ENCODE measurements around the gene NAALADL2.

The NAALADL2 gene

DNA sequence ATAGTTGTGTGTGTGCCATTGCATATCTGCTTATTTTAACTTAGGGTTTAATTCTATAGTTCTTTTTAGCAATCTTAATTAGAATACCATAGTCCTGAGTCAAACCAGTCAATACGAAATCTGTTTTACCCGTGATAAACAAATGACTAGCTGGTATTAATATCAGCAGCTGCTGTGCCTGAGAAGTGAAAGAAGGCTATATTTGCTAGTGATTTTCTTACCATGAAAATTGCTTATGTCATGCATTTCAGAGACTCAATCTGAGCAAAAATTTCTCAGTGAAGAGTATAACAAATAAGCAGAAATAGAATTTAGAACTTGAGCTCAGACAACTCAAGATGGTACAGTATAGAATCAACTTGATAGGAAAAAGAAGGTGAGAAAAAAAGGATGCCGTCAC lies 820.4 kb downstream of the NAALADL2 start:
- DNase-seq (ENCODE audit: low read depth) = no peak

DNA sequence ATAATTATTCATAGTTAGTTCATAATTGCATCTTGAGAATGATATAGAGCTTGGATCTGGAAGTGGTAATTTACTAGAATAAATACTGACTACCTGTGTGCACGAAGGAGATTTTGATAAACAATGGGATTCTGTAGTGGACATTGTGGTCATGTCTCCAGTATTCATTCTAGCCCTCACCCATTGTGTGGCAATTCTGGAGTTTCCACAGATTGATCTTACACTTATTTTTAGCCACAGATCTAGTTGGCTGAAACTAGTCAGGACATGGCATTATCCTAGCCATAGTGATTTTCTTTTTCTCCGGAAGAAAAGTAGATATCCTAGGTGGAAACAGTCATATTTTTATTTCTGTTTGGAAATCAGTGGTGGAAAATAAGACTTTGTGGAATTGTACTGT lies 833.1 kb downstream of the NAALADL2 start:
- no peak for DNase-seq (ENCODE audit: low read depth)

DNA sequence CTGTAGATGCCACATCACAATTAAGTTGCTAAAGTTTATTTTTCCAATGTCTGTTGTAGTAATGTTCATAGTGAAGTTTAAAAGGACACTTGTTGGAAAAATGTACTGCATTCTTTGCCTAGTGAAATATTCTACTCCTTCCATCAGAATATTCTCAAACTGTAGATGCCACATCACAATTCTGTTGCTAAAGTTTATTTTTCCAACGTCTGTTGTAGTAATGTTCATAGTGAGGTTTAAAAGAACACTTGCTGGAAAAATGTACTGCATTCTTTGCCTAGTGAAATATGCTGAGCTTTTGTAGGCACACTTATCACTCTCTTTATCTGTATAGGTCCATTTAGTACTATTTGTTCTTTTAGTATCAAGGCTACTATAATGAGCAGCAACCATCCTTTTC lies 836.1 kb downstream of the NAALADL2 start:
- DNase-seq (ENCODE audit: low read depth) = no peak

DNA sequence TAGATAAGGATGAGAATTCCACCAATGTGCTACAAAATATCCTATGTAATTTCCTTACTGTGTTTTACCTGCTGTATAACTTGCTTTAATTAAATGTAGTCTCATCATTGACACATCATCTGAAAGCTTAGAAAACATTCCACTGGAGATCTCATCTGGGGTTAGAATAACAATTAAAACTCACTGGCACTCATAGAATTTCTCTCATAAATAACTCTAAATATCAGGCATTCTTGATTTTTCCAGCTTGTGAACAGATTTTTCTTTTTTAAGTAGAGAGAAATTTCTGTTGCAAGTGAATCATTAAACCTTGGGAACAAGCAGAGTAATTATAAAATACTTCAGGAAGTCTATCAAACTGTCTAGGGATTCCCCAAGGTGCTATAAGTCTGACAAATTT lies 843.8 kb downstream of the NAALADL2 start:
- DNase-seq (ENCODE audit: low read depth) = no peak

DNA sequence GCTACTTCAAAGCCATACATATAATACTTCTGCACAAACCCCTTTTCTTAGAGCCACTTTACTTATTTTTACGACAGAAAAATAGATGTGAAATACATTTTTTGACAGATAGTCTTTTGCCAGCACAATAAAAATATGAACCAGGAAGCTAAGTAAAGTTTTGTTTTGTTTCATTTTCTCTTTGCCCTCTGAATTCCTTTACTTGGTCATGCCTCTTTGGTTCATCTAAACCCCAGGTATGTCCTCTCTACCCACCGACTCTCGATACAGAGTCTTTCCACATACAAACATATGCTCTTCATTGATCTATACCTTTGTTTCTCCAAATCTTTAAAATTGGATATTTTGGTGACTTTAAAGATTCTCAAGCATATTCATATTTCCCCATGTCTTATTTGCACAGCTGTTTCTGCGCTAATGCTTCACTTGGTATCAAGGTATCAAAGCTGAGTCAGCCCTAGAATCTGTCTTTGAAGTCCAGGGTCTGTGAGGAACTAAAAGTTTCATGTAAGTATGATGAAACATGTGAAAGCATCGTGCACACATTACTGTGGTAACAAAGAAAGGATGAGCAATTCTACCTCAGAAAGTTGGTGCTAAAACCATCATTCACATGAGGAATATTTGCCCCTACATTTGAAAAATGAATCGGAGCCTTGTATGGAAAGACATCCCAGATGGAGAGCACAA lies 845.4 kb downstream of the NAALADL2 start:
- DNase-seq (ENCODE audit: low read depth) = no peak

DNA sequence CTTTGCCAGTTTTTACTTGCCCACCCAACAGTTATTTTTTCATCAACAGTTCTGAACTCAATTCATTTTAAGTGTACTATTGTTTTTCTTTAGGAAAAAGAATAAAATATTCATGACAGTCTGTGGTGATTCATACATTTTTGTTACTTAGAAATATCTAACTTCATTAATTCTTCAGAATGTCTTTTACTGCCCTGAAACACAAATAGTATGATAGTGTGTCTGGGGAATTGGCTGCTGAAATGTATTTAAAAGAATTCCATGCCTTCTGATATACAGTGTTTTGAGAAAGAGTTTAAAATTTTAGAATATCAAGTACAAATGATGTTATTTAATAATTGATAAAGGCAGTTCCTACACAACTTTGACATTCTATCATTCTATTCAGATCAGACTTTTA lies 854.1 kb downstream of the NAALADL2 start:
- no peak for DNase-seq (ENCODE audit: low read depth)

DNA sequence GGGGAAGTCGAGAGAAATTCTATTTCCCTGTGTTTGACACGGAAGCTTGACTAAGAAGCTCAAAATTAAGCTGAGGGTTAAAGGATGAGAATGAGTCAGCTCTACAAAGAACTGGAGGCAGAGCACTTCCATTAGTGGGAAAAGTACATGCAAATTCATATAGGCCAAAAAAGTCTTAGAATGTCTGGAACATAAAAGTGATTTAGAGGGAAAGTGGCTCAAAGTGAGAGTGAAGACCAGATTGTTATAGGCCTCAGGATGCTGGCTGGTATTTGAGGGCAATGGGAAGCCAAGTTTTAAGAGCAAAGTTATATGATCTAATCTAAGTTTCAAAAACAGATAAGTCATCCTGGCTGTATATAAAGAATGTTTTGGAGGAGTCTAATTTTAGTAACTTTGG lies 857.3 kb downstream of the NAALADL2 start:
- no peak for DNase-seq (ENCODE audit: low read depth)

DNA sequence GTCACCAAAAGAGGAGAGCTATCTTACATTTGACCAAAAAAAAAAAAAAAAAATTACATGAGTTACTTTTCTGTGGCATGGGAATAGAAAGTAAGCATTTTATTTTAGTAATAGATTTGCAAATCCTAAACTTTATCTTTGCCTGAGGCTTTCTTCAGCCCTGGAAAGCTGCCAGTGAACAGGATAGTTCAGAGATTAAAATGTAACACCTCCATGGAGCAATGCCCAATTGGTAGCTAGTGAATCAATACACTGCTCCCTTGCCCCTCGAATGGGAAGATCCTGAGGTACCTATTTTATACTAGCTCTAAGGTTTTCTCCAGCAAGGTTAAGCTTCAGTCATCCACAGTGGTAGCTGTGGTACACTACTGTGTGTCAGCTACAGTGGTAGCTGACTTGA lies 867.1 kb downstream of the NAALADL2 start:
- no peak for DNase-seq (ENCODE audit: low read depth)

DNA sequence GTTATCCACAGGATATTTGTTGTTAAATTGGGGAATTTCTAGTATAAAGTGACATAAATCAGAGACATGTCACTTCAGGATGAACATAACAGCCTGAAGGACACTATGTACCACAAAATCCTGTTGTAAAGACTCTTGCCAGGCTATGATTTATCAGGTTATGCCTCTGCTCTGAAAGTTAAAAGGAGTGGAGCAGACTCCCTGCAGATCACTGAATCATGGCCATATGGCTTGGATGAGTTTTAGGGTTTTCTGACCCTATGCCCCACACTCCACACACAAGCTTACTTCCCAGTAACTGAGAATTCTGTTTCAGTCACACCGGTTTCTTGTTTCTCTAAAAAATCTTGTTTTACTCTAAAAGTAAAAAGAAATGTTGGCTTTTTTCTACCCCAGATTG lies 869.4 kb downstream of the NAALADL2 start:
- no peak for DNase-seq (ENCODE audit: low read depth)

DNA sequence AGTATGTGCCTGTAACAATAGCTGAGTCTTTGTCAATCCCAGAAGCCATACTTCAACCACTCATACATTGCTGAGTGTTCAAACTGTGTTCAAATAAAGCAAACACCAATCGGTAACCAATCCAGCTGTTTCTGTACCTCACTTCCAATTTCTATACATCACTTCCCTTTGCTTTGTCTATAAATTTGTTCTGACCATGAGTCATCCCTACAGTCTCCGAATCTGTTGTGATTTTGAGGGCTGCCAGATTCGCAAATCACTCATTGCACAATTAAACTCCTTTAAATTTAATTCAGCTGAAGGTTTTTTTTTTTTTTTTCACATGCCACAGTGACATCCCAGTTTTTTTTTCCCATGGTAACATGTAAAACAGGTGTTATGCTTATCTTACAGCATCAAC lies 870.3 kb downstream of the NAALADL2 start:
- no peak for DNase-seq (ENCODE audit: low read depth)

DNA sequence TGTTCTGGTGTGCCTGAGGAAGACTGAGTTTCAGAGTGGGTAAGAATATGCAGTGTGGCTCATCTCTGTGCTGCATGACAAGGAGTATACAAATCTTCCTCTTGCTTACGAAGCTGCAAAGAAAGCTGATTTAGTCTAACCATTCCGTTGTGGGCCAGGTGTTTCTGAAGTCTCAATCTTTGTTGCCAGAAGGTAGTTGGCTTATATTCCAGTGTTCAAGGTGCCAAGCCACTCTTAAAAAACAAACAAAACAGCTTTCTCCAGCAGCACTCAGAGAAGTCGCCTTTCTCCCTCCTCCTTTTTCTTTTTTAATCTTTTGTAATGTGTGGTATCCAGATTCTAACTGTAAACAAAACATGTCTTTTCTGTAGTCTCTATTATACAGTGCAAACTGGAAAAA lies 872.4 kb downstream of the NAALADL2 start:
- DNase-seq (ENCODE audit: low read depth) = no peak

DNA sequence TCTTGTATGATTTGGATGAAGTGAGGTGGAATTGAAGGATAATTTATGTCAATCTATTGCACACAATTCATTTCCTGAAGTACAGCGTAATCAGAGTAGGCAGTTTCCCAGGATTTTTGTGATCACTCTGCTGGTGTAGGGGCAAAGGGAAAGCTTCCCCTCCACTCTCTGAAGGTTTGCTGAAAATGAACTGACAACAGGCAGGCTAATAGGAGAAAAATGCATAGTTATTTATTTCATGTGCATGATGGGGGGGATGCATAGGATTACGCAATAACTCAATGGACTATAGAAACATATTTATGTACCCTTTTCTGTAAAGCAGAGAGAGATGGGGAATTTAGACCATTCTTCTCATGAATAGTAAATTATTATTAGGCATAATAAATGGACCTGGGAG lies 872.9 kb downstream of the NAALADL2 start:
- DNase-seq (ENCODE audit: low read depth) = no peak

DNA sequence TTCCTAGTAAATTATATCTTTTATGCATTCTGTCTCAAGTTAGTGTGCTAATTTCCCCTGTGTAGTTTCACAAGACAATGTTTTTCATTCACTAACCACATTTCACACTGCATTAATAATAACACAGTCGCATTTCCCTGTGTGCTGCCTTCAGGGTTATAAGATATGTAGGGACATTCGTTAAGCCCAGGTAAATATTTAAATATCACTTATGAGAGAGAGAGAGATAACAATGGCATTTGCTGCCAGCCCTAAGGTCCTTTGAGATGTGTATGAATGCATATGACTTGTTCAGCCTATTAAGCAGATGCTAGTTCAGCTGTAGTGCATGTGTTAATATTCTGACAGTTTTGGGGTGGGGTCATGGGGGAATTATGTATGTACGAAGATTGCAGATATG lies 876.7 kb downstream of the NAALADL2 start:
- no peak for DNase-seq (ENCODE audit: low read depth)

DNA sequence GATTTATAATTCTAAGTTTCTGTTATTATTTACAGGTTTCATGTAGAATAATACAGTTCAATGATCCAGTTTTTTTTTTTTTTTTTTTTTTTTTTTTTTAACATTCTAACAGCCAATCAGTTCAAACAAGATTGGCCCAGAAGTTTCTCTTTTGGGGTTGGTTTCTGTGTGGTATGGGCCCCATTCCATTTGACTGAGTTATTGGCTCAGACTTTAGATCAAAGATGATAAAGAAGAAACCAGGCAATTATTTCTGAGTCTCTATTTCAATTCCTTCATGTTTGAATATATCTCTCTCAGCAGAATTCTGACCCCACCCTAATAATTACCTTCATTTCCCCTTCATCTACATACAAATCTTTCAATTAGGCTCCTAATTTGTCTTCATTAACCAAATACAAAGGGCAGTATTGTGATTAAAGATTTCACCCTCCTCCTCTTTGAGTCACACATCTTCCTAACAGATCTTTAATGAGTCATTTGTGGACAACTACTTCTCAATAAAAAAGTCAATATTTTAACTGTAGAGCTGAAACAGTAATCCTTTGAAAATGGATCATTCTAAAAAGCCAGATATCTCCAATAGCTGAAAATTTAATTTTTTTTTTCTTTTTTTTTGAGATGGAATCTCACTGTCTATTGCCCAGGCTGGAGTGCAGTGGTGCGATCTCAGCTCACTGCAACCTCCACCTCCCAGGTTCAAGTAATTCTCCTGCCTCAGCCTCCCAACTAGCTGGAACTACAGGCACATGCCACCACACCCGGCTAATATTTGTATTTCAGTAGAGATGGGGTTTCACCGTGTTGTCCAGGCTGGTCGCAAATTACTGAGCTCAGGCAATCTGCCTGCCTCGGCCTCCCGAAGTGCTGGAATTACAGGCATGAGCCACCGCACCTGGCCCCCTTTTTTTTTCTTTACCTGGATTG lies 878.8 kb downstream of the NAALADL2 start:
- no peak for DNase-seq (ENCODE audit: low read depth)

DNA sequence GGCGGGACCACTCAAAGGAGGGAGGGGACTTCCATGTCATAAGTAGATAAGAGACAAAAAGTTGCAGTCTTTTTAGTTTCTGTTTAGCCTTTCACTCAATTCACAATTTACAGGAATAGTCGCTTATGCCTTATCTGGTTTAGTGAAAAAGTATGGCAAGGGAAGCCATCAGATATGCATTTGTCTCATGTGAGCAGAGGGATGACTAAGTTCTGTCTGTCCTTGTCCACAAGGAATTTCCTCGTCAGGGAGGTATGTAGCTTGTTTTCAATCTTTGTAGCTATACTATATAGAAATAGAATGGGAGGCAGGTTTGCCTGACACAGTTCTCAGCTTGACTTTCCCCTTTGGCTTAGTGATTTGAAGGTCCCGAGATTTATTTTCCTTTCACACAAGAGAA lies 882.8 kb downstream of the NAALADL2 start:
- DNase-seq (ENCODE audit: low read depth) = no peak

DNA sequence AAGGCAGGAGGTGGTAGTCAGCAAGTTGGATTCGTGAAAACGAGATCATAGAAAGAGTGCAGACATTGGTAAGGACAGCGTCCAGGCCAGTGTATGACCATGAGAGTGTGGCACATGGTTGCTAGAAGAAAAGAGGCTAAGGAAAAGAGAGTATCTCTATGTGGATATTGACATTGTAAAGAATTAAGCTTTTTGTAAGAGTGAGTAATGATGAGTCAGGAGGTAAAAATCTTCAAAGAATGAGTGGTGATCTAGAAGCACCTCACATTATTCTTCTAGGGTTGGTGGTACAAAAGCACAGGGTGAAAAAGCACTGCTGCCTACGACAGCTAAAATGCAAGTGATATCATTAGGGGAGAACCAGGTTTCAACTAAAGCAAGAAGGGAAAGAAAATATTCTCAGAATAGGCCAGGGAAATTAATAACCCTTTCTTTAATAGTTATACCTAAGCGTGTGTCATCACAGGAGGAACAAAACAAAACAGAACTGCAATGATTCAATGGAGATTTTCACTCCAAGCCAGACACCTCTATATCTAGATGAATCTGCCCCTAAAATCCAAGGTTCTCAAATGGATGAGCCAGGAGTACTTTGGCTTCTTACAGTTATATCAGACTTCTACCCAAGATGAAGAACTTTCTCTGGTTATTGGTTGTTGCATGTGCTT lies 884.7 kb downstream of the NAALADL2 start:
- no peak for DNase-seq (ENCODE audit: low read depth)

DNA sequence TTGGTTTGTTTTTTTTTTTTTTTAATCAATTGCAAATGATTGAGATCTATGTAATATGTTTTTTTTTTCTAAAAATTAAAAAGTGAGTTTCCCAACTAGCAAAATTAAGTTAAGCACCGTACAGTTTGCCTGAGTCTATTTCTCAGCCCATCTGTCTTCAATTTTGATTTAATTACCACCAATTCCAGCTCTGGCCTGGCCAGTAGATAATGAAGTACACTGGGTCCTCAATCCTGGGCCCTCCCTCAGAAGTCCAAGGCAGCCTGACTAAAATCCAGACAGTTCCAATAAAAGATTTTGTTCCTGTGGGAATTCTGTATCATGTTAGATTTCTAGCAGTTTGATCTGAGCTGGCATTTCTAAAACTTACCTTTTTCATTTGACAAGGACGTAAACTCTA lies 887.2 kb downstream of the NAALADL2 start:
- no peak for DNase-seq (ENCODE audit: low read depth)

DNA sequence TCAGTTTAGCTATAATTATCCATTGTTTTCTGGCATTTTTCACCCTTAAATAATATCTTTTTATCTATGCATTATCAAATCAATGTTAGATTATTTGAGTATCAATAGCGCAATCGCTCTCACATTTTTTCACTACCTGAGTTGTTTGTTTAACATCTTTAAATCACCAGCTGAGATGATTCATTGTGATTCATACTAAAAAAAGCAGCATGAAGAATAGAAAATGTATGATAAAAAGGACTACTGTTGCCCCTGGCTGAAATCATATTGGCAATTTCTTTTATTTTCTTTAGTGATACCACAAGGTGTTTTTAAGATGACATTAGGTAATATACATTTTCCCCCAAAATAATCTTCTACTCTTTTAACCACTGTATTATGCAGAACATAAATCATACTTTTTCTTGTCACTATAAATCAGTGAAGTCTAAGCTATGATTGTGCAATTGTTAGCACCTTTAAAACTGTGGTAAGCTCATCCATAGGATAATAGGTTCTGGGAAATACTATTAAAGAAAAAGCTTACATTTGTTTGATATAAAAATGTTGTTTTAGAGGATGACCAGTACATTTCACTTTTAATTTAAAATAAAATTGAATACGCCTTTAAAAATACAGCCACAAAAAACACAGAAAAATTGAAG lies 889.1 kb downstream of the NAALADL2 start:
- no peak for DNase-seq (ENCODE audit: low read depth)

DNA sequence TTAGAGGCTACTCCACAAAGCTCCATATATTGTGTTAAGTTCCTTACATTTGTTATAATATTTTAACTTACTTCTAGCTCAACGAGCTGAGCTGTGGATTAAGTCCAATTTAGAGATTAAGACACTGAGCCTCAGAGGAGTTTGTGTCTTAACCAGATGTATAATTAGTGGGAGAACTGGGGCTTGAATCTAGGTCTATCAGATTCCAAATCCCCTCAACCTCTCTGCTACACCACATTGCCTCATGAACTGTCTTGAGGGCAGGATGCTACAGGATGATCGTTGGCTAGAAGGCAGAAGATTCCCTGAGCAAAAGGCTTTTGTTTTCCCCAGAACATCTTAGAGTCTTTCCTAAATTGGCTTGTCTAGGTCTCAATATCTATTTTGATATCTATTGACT lies 890.8 kb downstream of the NAALADL2 start:
- no peak for DNase-seq (ENCODE audit: low read depth)

DNA sequence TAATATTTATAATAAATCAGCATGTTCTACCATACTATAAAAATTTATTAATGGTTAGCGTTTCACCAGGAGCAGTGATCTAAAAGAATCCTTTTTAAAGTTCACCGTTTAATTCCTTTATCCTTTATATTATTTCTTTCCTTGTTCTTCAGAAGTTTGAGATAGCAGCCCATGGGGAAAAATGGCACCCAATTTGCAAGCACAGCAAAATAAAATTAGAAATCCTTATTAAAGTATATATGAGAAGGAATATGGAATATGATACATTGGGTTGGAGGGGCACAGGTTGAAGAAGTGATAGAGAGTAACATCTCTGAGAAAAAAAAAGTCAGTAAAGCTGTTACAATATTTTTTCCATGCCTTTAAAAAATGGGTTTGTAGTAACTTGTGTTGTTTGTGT lies 892.0 kb downstream of the NAALADL2 start:
- DNase-seq (ENCODE audit: low read depth) = no peak

DNA sequence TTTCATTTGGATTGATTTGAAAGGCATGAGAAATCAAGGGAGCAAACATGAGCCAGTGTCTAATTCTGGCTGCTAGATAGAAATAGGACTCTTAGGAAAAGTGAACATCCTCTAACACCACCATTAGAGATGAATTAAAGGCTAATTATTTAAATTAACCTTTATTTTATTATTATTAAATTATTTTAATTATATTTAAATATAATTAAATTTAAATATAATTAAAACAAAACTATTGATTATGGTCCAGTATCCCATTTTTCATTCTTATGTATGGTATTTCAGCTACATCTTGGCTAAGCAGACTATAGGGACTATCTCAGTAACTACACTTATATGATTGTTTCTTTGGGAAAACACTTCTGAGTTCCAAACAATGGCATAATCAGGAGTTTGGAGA lies 904.8 kb downstream of the NAALADL2 start:
- no peak for DNase-seq (ENCODE audit: low read depth)

DNA sequence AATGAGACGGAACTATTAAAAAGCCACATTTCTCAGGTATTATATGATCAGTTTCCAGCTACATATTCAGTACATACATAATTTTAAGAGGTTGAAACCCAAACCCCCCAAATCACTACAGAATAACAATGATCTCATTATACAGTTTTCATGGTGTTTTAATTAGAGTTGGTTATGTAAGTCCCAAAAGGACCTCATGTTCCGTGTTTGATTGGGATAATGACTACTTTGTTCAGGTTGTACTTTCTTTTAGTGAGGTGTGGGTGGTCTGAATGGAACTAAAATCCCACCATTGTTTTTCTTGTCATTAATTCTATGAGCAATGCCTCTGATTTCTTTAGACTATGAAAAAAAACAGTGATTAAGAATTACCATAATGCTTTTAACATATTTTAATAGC lies 905.6 kb downstream of the NAALADL2 start:
- no peak for DNase-seq (ENCODE audit: low read depth)

DNA sequence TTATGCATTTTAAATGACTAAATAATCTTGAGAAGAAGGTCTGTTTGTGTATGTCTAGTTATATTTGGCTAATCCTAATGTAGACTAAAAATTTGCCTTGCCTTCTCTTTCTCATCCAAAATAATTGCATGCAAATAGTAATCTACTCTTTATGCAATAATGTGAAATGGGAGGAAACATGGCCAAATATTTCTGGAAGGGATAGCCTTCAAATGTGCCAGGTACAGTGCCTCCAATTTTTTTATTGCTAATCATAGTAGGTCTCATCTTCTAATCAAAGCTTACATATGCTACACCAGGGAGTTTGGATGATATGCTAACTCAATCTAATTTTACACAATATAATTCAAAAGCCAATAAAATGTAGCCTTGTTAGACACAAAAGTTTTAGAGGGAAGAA lies 911.3 kb downstream of the NAALADL2 start:
- DNase-seq (ENCODE audit: low read depth) = no peak

All from activated T-helper 9 cell treated with anti-CD3 and anti-CD28 coated beads, Interleukin-2, amount 50 U/mL, for 16 hours (primary cell).